Stimulated activated CD8-positive, alpha-beta memory T cell treated with anti-CD3 and anti-CD28 coated beads, Interleukin-4, amount 100 ng/mL, for 1 hour (primary cell): Measurements from ENCODE around the gene NEUROD2.

ENCODE experiments used
- DNase-seq, 2 donors: peaks; one replicate each; pipeline ENCODE4 v3.0.0-alpha.2; 2020; ENCODE audit warnings: low read depth in 2 of 2, low spot score in 1 of 2

The NEUROD2 gene

DNA sequence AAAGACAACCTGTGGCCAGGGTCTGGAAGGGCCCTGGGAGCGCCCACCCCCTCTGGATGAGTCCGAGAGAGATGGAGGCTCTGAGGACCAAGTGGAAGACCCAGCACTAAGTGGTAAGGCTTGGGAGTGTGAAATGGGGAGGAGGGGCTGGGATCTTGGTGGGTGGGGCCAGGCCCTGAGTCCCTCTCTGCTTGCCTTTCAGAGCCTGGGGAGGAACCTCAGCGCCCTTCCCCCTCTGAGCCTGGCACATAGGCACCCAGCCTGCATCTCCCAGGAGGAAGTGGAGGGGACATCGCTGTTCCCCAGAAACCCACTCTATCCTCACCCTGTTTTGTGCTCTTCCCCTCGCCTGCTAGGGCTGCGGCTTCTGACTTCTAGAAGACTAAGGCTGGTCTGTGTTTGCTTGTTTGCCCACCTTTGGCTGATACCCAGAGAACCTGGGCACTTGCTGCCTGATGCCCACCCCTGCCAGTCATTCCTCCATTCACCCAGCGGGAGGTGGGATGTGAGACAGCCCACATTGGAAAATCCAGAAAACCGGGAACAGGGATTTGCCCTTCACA is 28.0 kb upstream of the NEUROD2 start:
- DNase-seq = no peak

DNA sequence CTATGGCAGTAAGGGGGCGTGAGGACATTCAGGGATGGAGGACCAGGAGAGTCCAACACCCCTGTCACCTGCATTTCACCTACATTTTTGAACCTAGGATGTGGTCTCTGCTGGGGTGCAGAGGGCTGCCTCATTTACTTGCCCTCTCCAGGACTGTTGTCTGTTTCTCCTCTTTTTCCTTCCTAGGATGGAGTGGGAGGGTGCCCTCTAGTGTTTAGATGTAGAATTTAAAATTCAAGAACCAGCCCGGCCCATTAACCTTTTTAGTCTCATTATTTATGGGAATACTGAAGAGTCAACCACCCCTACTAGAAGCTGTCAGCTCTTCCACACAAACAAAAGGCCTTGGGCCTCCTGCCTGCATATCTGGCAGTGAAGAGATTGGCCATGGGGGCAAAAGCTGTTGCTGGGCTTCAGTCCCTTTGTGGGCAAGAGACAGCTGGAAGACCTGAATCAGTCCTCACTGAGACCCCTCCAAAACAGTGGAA is 26.7 kb upstream of the NEUROD2 start:
- DNase-seq = no peak

DNA sequence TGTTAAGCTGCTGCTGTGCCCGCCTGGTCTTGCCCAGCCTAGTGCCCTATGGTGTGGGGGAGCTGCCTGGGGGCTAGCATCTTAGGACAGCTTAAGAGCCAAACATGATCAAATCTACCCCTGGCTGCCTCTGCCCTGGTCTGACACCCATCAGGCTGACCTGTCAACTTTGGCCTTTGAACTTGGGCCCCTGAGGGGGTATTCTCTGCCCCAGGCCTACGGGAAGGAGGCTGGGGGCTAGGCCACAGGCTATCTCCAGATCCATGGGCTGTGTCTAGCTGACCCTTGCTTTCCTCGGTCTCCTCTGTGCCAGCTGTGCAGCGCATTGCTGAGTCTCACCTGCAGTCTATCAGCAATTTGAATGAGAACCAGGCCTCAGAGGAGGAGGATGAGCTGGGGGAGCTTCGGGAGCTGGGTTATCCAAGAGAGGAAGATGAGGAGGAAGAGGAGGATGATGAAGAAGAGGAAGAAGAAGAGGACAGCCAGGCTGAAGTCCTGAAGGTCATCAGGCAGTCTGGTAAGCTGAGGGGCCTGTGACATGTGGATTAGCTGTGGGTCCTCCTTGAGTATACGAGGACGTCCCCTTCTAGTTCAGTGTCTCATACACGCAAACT is 26.0 kb upstream of the NEUROD2 start:
- no peak for DNase-seq

DNA sequence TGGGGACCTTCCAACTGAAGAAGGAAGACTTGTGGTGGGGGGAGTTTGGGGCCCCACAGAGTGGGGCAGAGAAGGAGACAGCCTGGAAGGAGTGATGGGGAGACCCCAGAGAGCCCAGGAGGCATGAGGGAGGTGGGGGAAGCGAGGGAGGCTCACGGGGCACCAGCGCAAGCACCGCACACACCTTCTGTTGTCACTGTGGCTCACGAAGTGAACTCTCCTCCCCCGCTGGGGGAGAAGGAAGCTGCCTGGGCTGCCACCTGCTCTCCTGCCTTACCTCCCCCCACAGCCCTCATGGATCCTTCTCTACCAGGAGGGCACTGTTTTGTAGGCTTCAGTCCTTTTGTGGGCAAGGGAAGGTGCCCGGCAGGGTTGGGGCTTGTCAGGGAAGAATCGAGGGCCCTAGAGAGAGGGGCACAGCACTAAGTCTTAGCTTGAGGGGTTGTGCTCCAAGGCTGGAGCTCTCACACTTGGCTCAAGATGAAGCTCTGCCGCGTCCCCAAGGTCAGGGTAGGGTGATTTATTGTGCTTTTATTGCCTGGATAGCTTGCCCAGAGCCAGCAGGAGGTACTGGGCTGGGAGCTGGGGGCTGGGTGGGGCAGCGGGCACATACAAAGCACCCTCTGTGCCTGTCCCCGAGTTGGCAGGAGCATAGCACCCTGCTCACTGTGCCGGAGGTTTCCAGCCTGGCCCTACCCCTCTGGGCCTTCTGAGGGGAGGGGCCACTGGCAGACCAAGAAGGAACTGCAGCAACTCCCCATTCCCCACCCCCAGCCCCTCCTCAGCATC is 24.6 kb upstream of the NEUROD2 start:
- DNase-seq = no peak

DNA sequence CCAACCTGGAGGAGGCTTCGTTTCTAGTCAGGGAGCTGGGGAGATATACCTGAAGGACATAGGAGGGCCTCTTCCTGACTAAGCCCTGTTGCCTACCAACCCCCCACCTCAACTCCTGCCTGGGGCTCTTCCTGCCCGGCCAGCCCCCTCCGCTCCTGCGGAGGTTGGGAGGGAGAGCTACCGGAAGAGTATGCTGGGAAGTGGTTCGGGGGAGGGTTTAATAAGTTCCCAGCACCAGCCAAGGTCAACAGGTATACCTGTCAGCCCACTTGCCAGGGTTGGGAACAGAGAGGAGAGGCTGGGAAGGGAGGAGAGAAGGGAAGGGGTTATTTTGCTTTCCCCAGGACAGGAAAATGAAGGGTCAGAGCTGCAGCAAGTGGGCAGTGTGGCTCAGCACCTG is 23.7 kb upstream of the NEUROD2 start:
- no peak for DNase-seq

DNA sequence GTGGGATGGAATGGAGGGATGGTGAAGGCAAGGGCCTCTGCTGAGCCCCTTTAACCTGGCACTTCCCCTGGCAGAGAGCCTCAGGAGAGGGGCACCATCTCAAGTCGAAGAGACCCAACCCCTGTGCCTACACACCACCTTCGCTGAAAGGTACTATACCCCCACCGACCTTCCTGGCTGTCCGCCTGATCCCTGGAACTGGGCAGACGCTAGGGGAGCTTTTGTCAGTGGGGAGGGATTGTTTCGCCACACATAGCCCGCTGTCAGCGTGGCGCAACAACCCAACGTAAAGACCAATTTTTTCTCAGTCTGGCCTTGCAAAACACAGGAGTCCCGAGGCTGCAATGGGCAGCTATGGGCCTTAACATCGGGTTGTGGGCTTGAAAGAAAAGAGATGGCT is 22.2 kb upstream of the NEUROD2 start:
- DNase-seq = no peak

DNA sequence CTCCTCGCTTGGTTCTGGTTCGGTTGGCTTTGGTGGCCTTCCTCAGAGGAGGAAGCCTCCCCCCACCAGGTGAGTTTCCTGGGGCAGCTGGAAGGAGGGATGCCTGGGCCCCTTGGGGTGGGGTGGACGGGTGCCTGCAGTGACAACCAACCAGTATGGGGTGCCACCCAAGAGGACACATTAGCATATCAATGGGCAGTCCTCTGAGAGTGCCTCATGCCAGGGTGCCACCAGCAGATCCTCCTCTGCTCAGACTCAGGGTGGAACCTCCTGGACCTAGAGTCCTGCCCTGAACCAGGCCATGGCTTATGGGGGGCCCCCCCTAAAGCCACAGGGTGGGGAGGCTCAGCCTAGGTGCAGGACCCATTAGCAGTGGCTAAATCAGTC is 21.8 kb upstream of the NEUROD2 start:
- DNase-seq = no peak

DNA sequence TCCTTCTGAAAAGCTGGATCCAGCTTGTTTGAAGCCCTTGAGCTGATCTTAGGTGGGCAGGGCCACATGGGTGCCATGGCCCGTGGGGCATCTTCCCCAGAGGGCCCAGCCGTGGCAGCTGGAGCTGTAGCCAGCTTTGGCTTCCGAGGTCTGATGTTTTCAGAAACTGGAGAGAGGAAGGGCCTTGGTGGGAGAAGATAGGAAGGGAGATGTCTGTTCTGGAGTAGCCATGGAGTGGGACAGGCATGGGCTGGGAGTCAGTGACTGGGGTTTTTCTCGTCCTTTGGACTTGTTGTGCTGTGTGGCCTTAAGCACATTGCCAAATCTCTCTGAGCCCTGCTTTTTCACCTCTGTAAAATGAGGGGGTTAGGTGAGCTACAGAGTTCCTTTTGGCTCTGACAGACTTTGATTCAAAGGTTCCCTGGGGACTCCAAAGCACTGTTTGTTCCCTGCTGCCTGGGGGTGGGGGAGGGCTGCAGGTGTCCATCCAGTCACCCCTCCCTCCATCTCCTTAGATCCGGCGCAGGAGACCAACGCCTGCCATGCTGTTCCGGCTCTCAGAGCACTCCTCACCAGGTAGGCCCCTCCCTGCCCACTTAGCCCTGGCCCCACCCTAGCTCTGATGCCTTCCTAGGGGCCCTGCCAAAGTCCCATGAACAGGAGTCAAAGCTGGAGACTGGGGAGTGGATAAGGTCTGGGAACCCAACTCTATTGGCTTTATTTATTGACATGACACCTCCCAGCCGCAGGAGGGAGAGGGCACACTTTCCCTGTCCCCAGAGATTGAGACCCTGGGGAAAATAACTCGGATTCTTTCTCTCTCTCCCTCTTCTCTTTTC is 21.2 kb upstream of the NEUROD2 start:
- no peak for DNase-seq

DNA sequence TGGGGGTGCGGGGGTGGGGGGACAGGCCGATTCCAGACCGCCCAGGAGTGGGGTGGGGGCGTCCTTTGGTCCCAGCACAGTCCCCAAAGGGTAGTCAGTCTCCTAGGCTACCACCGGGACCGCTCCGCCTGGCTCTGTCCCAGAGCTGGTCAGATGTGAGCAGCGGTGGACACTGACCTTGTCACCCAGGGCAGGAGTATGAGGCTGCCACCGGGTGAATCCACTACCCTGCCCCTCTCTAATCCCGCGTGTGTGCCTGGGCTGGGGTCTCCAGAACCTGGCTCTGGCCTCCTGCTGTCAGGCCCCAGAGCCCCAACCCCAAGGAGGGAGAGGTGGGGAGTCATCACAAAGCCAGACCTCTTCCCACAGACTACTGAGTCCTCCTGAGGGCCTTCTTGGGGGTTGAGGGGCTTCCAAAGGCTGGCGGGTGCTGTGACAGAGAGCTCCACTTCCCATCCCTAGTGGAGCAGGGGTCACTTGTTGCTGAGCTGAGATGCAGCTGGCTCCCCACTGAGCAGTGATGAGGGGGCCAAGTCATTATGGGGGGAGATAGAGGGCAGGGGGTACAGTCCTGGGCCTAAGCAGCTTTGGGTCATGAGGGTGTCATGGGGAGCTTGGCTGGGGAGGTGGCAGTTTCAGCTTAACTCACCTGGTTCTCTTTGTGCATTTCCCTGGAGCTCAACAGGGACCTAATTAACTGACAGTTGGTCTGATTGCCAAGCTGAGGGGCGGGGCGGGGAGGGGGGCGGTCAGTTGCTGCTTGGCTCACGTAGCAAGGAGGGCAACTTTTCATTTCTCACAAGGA is 20.2 kb upstream of the NEUROD2 start:
- no peak for DNase-seq

DNA sequence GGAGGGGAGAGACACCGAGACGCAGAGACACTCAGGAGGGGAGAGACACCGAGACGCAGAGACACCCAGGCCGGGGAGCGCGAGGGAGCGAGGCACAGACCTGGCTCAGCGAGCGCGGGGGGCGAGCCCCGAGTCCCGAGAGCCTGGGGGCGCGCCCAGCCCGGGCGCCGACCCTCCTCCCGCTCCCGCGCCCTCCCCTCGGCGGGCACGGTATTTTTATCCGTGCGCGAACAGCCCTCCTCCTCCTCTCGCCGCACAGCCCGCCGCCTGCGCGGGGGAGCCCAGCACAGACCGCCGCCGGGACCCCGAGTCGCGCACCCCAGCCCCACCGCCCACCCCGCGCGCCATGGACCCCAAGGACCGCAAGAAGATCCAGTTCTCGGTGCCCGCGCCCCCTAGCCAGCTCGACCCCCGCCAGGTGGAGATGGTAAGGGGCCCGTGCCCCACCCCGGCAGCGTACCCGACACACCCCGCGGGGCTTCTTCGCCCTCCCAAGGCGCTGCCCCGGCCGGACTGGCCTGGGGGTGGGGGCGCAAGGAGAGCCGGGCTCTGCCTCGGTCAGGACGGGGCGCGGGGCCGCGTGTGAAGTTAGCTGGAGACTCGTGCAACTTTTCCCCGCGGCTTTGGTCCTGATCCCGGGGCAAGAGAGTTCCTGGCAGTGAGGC is 19.5 kb upstream of the NEUROD2 start:
- DNase-seq = no peak

DNA sequence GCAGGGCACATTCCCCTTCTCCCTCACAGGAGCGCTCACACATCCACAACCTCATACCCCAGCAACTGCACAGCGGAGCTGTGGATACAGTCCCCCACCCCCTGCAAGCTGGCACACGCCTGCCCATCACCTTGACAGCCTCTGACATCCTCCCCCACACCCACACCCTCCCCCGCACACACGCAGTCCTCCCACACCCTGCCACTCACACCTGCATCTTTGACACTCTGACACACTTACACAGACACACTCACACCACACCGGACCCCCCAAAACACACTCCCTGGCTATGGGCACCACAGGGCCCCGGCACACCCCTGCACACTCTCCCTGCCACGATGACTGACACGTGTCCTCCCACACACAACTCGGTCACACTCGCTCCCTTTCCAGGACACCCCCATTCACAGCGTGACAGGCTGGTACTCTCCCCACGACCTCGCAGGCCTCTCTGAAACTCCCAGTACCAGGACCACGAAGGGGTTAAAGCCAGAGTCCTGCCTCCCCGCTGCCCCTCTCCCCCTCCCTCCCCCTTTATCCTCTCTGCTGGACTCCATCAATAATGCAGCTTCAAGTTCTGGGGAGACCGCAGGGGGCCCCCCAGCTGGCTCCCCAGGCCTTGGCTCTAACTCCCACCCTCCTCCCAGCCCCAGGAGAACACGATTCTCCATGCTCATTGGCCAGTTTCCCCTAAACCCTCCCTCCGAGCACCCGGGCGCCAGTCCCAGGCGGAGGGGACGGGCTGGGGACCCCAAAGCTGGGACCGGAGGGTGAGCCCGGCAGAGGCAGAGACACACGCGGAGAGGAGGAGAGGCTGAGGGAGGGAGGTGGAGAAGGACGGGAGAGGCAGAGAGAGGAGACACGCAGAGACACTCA is 18.7 kb upstream of the NEUROD2 start, which contains the start of gene PPP1R1B:
Gene PPP1R1B (plus strand): TSS at position 782 of the 876 bp plus-strand sequence. CDS start 441 bp downstream, outside the sequence.
- no peak for DNase-seq

DNA sequence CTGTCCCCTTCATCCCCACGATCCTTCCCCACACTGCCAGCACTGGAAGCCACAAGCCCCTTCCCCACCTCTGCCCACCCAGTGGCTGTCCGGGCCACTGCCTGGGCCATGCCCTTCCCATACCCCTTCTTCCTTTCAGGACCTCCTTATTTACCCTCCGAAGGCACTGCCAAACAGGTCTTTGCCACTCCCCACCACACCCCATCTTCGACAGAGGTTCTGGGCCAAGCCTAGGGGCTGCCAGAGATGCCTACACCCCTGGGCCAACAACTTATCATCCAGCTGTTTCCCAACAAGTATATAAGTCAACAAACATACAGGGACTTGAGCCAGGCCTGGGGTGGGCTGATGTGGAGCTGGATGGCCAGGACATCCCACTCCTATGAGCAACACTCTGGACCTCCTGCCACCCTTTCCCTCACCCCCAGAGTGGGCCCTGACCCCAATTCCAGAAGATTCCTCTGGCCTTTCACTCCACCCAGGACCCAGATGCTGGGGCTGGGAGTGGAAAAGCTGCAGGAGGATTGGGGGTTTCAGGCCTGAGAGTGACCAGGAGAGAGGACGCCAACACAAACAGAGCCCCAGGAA is 17.6 kb upstream of the NEUROD2 start:
- DNase-seq = no peak

DNA sequence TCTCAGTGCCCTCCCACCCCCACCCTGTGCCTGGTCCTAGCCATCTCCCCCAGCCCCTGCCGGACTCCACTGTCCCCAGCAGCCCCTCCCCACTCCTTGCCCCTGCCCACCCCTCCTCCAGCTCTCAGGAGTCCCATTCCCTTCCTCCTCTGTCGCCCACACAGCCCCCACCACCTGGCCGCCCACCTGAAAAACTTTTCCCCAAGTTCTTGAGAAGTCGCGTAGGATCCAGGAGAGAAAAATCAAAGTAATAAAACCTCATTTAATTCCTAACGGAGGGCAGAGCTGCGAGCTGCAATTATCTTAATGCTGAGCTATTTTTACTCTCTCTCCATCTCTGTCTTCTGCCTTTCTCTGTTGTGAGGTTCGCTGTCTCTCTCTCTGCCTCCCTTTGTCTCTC is 16.6 kb upstream of the NEUROD2 start:
- no peak for DNase-seq

DNA sequence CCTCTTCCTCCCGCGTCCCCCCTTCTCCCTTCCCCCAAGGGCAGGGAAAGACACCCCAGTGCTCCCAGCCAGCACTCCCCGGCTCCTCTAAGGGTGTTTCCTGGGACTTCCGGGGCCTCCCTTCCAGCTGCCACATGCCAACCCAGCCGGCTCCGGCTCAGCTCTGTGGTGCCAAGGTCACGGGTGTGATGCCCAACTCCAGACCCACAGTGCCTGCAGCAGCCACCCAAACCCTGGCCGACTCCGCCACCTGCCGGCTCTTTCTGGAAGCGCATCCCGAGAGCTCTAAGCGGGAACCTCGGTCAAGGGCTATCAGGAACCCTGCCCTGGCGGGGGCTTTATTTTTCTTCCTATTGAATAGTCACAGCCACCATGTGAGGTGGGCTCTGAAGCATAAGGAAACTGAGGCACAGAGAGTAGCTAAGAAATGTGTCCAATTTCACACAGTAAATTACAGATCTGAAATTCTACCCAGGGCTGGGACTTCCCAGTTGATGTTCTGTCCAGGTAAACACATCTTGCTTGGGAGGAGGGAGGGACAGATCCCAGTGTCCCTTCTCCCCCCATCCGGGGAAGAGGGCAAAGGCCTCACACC is 15.7 kb upstream of the NEUROD2 start:
- peak; percentile 74 to 76 for DNase-seq

DNA sequence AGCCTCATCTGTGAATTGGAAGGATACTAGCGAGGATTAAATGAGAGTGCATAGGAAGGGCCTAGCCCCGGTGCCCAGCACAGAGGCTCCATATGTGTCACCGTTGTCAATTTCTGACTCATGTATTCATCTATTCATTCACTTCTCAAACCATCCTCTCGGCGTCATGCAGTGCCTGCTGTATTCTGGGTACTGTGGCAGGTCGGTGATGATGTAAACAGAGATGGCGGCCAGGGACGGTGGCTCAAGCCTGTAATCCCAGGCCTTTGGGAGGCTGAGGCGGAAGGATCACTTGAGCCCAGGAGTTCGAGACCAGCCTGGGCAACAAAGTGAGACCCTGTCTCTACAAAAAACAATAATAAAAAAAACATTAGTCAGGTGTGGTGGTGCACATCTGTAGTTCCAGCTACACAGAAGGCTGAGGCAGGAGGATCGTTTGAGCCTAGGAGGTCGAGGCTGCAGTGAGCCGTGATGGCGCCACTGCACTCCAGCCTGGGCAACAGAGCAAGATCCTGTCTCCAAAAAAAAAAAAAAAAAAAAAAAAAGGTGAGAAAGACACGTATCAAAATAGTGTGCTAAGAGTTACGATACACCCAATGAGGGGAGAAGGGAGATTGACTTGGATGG is 14.8 kb upstream of the NEUROD2 start:
- no peak for DNase-seq

DNA sequence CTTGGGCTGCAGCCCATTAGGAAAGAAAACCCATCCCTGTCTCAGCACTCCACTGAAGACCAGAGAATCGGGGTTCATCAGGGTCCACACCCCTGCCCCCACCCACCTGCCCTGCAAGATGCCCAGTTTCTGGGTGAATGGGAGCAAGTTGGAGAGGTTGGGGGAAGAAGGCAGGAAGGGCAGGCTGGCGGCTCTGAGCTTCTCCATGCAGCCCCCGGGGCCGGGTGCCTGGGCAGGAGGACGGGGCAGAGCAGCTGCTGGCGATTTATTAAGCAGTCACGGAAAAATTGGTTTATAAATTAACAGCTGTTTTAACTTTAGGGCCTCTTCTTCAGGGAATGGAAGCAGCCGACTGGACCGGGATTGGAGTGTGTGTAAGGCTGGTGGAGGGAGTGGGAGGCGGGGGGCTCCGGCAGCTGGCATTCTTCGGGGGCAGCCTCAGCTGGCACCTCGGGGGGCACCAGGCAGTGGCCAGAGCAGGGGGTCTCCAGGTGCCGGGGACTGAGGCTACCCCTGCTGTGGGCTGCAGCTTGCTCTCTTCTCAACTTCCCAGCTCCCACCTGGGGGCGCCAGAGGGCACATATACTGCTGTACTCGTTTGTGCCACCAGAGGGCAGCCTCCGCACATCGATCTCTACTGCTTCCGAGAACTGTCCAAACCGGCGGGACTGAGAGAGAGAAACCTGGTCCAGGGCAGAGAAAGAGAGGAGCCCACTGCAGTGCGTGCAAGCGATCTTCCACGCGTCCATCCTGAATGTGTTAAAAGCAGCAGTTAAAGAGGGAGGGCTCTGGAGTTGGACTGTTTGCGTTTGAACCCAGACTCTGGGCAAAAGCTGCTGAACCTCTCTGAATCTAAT is 14.0 kb upstream of the NEUROD2 start:
- peak; percentile 81 to 89 for DNase-seq

DNA sequence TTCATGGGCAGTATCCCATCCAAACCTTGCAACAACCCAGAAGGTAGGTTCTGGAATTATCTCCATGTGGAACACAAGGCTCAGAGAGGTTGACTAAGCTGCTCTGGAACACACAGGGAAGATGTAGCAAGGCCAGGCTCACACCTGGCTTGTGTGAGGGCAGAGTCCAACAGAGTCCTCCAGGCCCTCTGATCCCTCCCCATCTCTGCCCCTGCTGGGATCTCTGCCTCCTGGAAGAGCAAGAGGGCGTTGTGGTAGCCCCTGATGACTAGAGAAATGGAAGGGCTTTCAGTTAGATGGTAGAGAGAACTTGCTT is 12.0 kb upstream of the NEUROD2 start:
- DNase-seq = no peak
